Stimulated activated naive CD4-positive, alpha-beta T cell (primary cell): ENCODE data around the gene OR2V1.
"Not testable (repeated sequence)": the region's sequence is repeated elsewhere in the genome, so short reads cannot be mapped to it uniquely, and the experiment has no call there.

Source experiments
- DNase-seq, 6 experiments: peaks; one replicate each; lab custom pipeline; 2025; lab: John Stamatoyannopoulos, UW

OR2V1 gene

DNA sequence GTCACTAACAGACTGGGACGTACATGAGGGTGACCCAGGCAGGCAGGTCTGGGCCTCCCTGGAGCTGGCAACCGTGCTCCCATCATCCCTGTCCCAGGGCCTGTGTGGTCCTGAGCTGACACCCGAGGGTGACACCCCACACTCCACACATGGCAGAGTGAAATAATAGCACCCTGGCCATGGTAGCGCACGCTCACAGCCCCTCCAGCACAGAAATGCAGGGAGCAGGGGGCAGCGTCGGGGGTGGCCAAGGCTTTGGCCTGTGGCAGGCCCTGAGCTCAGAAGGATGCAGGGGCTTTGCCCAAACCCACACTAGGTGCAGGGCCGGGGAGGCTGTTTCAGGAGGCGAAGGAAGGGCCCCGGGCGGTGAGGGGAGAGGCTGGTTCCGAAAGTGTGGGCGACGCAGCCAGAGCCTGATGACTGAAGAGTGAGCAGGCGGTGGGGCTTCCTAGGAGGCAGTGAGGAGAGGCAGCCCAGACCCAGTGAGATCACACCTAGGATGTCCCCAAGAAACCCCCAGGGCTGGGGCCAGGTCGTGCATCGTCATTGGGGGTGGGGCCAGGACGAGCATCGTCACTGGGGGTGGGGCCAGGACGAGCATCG is 29.3 kb upstream of the OR2V1 start:
- DNase-seq = peak; percentile 41 to 91 (median 75)

DNA sequence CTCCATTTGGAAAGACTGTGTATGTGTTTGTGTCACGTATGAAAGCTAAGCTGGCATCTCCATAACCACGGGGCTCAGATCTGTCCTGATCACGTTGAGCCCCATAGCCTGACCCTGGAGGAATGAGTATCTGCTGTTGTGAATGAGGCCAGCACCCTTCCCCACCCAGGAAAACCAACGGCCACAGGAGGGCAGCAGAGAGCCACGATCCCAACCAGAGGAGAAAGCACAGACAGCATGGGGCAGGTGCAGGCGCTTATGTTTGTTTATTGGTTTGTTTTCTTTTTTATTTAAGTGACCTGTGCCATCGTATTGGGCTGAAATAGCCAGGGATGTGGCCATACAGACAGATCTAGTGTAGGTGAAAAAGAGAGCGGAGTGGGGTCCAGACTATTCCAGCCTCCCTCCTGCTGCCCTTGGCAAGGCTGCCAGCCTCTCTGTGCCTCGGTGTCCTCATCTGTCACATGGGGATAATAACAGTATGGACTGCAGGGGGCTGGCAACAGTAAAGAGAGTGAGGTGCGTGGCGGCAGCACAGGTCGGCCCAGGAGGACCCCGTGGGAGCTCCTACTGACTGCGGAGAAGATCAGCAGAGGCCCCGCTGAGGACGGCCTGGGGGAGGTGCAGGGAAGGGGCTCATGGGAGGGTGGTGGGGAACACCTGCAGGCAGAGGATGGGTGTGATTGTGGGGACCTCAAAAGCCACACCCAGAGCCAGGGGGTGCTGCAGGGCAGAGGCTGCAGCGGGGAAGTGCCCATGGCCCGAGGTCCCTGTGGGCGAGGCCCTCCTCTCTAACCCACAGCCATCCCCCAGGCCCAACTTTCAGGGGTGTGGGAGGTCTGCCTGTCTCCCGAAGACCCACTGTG is 28.6 kb upstream of the OR2V1 start:
- peak; percentile 78 to 91 (median 87) for DNase-seq

- DNase-seq = no peak
Measured at GRCh38 chr5:181158869-181159268, 27.9 kb upstream of the OR2V1 start.

GRCh38 chr5:181156758-181157157 is 25.8 kb upstream of the OR2V1 start:
- no peak for DNase-seq

DNA sequence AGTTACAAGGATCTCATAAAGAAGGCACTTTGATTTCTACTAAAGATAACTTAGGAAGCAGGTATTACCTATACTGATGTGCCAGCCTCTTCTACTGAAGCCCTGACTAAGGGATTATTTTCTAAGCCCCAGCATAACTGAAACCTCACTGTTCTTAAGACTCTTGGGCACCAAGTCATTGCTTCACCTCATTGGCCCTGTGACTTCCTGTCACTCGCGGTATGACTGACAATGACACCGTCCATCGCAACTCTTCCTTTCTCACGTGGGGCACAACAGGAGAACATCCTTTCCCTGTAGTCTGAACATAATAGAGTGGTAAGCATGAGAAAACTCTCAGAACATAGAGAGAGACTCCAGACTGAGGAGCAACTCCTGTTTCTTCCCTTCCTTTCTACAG is 22.8 kb upstream of the OR2V1 start:
- DNase-seq = no peak

DNA sequence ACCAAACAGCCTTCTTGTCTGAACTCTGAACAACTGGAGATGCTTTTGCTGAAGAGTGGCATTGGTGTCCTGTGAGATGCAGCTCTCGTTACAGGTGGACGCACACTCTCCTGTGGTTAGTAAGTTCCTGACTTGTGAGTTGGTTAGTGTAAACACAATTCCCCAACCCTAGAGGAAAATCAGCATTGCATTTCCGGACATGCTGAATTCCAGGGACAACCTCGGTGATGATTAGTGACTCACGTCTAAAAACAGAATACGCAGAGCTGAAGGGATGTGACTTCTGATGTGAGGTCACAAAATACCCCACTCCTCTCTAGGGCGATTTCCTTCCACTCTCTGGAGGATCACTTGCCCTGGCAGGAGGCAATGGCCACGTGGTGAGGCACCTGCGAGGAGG is 21.4 kb upstream of the OR2V1 start:
- no peak for DNase-seq

- DNase-seq = no peak
Measured at GRCh38 chr5:181151146-181151545, 20.2 kb upstream of the OR2V1 start.

DNA sequence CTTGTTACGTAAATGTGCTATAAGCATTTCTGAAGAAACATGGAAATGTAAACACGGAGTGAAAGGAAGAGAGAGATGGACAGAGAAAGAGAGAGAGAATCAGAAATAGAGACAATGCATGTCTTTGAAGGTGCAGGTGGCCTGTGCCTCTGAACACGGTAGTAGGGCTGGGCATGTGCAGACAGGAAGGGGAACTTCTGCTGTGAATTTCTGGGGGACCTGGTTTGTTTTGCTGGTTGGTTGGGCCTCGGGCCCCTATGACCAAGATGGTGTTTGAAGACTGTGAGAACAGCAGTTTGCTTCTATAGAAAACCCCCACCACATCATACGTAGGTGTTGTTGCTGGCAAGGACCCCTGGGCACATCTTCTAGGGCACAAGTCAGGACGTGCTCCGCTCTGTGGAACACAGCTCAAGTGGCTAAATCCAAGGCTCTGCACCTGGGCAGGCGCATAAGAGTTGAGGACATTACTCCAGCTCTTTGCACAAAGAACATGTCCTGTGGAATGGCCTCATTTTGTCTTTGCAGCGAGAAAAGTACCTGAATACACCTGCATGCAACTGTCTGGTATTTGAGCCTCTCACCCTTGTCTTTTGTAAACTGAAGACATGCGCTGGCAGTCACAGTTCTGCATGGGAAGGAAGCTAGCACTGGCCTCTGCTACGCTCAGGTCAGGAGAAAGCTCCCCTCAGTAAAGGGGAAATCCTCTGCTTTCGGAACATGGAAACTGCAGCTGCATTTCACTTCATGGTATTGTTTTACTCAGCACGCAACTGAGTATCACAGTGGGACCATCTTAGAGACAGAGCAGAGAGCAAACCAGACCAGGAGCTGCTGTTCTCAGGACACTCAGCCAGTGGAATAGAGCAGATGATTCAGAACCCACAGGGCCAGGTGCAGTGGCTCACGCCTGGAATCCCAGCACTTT is 19.1 kb upstream of the OR2V1 start:
- DNase-seq = no peak

DNA sequence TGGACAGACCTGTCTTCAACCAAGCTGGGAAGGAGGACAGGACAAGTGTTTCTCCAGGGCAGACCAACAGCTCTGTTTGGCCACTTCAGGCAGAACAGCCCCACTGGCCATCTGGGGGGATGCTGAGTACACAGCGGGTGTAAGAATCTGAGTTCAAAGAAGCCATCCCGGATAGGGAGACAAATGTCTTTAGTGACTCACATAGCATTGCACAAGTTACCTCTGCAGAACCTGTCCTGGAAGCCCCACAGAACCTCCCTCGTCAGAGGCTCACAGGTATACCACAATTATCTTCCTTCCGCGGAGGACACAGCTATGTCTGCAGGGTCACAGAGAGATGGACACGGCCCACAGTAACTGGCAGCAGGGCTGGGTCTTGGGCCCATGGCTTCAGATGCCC is 18.4 kb upstream of the OR2V1 start:
- no peak for DNase-seq

- not testable (repeated sequence) for DNase-seq
Measured at GRCh38 chr5:181146927-181147636, 16.1 kb upstream of the OR2V1 start, which contains the start of gene OR2V2. TSS of gene OR2V2 (plus strand) at chr5:181147586. CDS start at chr5:181154943, 7,357 bp downstream.

DNA sequence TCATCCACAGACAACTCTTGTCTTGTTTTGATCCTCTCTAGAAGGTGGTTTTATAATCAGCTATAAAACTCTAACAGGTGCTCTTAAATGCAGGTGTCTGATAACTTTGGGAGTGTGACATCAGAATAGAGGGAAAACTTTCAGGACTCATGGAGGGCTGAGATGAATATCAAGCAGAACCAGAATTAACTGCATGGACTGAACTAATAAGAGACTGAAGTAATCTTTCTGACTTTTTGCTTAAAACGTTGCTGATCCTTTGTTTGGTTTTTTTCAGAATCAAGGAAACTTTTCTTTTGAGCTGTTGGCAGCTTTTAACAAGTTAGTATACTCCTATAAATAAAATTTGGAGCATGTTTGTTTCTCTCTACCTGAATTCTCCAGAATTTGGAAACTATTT is 14.2 kb upstream of the OR2V1 start:
- no peak for DNase-seq

DNA sequence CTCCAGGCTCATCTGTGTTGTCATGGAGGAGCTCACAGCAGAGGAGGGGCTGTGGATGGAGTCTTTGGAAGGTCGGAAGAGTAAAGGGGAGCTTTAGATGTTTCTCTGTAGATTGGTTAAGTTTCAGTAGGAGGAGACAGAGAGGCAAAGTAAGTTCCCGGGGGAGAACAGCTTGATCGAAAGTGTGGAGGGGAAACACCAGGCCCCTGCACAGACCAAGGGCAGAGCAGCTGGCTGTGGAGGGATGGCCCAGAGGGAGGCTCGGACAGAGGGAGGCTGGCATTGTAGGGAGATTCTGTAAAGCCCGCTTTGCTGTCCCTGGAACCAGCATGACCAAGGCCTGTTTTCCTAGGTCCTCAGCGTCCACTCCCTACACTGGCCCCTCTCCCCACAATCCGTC is 11.1 kb upstream of the OR2V1 start:
- DNase-seq = no peak

DNA sequence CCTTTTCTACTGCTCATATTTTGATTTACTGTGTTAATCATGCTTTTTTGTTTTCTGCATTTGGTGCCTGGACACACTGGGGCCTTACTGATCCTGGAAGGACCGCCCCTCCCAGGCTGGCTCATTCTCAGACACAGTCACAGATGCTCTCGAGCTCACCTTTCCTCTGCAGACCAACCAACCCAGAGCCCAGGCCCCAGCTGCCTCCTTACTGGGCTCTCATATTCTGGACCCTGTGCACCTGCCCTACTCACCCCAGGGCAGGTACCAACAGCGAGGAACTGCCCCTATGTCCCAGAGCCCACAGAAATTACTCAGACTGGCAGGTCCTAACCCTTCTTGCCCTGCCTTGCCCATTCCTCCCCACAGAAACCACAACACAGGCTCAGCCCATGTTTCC is 9.8 kb upstream of the OR2V1 start:
- no peak for DNase-seq

GRCh38 chr5:181138258-181138657 is 7.3 kb upstream of the OR2V1 start:
- no peak for DNase-seq

DNA sequence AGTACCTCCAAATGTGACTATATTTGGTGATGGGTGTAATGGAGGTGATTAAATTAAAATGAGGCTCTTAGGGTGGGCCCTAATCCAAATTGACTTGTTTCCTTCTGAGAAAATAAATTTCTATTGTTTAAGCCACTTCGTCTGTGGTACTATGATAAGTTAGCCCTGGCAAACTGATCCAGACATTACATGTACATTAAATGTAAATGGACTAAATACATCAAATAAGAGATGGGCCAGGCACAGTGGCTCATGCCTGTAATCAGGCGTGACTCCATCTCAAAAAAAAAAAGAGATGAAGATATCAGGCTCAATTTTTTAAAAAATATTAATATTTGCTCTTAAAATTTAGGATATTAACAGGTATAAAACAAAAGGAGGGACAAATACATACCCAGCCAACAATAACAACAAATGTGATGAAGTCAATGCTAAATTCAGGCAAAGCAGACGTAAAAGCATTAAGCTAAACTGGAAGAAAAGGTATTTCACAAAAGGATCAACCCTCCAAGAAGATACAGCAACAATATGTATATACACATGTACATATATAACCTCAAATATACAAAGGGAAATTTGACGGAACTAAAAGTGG is 5.5 kb upstream of the OR2V1 start:
- DNase-seq = no peak

- no peak for DNase-seq
Measured at GRCh38 chr5:181134259-181134658, 3.3 kb upstream of the OR2V1 start.

GRCh38 chr5:181133610-181134231 is 2.8 kb upstream of the OR2V1 start:
- no peak for DNase-seq

DNA sequence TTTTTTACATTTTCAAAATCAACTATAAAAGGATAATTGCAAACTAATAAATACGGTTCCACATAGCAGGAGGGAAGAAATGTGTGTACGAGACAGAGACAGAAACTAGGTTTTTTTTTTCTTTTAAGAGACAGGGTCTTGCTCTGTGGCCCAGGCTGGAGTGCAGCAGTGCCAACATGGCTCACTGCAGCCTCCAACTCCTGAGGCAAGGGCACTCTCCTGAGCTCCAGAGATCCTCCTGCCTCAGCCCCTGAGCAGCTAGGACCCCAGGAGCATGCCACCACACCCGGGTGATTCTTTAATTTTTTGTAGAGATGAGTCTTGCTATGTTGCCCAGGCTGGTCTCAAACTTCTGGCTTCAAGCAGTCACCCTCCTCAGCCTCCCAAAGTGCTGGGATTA is 2.1 kb upstream of the OR2V1 start:
- no peak for DNase-seq

DNA sequence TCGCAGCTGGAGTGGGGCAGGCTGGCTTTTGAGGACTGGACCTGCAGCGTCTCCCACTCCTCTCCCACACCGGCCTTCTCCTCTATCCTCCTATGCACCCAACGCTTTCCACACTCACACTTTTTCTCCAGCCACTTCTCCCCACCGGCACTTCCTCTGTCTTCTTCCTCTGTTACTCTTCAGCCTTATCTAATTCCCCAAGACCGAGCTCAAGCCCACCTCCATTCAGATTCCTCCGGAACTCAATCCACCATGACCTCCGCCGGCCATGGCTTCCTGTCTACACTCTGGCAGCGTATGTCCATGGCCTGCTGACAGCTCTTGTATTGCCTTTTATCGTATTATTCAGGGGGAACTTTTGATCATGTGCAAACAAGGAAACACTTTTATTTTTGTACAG is 545 bp upstream of the OR2V1 start:
- no peak for DNase-seq

- DNase-seq = not testable (repeated sequence)
Measured at GRCh38 chr5:181130081-181130480, 888 bp downstream of the OR2V1 start.

- no peak for DNase-seq
Measured at GRCh38 chr5:181129601-181130000, 1.4 kb downstream of the OR2V1 start.
